Measurements from ENCODE around the gene ALK.
A peak's percentile ranks its signal among the peaks of the same experiment; 100 is the strongest.

ALK gene

GRCh38 chr2:29900971-29901633, 20.3 kb downstream of the ALK start:
- DNase-seq: no peak

DNA sequence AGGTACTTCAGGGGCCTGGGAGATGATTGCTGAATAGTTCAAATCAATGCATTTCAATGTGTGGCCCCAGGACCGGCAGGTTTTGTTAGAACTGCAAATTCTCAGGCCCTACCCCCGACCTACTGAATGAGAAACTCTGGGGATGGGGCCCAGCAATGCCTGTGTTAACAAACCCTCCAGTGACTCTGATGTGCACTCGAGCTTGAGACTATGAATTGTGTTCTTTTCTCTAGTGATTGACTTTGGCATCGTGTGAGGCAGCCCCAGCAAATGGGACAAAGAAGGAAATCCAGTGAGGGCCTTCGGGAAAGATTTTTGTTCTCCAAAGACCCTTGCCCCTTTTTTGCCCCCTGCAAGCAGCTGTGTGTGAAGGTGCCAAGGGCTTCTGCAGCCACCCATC, 22.4 kb downstream of the ALK start:
- no peak for DNase-seq

- DNase-seq: no peak
Observed at GRCh38 chr2:29894822-29895614, 26.4 kb downstream of the ALK start.

- no peak for DNase-seq
Observed at GRCh38 chr2:29892585-29893259, 28.7 kb downstream of the ALK start.

DNA sequence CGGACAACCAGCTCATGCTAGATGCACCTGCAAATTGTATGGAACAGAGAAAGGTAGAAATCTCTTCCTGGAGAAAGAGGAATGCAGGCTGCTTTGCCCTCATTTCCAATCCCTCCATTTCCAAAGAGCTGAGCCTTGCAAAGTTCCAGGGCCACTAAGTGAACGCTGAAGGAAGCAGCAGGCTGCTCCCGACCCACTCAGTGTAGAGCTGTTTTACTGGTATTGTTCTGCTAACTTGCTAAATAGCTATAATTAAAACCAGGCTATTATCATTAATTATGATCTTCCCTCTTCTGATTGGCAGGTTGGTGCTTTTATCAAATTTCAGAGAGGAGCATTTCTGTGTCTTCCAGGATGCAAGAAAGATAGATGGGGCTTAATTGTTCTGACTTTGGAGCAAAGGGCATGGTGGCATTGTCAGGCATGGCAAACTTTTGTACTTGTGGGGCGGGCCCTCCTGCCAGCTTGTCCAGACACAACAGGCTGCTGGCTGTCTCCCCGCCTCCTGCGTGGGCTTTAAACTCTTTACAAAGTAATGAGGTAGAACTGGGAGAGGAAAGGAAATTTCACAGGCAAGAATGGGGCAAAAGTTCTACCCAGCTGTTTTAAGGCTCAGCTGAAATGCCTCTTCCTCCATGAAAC, 40.2 kb downstream of the ALK start:
- DNase-seq: no peak

- no peak for DNase-seq
Observed at GRCh38 chr2:29880084-29880483, 41.3 kb downstream of the ALK start.

- no peak for DNase-seq
Observed at GRCh38 chr2:29879456-29879855, 41.9 kb downstream of the ALK start.

DNA sequence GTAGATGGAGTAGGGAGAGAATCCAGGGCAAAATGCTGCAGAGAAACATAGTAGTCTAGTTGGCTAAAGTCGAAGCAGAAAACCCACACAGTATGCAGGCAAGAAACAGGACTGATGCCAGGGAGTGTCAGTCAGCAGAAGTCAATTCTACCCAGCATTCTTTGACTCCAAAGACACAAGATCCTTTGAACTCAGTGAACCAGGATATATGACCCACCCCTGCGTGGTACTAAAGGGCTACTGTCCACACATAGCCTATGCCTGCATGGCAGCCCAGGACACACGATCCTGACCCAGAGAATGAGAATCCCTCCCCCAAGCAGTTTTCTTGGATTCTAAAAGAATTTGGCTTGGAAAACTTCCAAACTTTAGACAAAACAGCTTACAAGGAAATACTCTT, 42.5 kb downstream of the ALK start:
- no peak for DNase-seq

DNA sequence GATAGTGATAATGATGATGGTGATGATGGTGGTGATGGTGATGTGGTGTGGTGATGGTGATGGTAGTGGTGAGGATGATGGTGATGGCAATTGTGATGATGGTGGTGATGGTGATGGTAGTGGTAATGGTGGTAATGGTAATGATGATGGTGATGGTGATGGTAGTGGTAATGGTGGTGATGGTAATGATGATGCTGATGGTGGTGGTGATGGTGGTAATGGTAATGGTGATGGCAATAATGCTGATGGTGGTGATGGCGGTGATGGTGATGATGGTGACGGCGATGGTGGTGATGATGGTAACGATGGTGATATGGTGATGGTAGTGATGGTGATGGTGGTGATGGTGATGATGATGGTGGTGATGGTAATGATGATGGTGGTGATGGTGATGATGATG, 45.0 kb downstream of the ALK start:
- no peak for DNase-seq

DNA sequence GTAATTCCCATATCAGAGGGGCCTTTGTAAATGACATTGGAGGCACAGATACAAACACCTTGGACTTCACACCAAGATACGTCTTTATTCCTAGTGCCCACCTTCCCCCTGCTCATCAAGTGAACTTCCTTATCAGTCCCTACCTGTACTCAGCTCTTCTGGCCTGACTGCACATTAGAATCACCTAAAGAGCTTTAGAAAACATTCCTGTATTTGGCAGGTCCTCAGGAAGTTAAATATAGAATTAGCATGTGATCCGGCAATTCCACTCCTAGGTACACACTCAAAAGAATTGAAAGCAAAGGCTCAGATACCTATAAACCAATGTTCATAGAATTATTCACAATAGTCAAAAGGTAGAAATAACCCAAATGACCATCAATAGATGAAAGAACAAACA, 46.6 kb downstream of the ALK start:
- DNase-seq: no peak

DNA sequence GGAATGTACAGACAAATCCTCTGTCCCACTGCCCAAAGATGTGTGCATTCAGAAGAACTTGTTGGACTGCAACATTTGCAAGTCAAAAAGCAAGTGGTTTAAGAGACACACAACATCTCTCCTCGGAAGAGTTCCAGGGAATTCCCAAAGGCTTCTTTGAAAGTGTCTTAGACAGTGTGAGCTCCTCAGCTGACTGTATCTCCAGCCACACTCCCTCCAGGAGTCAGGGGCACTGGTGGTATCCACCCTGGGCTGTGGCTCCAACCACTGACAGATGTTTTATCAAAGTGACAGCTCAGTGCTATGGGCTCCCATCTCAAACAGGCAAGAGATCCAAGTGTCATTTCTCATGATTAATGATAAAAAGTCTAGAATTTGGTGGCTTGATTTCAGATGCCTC, 48.5 kb downstream of the ALK start:
- DNase-seq: no peak

GRCh38 chr2:29871541-29871940, 49.8 kb downstream of the ALK start:
- DNase-seq: no peak

DNA sequence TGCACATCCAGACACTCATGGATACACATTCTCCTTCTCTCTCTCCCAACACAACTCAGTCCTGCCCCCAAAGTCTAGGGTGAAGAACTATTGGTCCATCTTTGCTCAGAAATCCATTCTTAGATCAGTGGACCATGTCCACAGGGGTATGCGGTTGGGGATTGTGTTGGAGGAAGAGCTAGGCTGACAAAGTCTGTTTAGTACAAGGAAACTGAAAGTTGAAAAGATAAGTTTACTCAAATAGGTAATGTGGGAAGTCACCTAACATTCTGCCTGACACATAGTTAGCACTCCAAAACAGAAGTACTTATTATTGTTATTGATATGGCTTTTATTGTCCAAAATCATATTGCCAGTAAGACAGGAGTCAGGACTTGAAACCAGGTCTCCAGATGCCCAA, 55.9 kb downstream of the ALK start:
- no peak for DNase-seq

DNA sequence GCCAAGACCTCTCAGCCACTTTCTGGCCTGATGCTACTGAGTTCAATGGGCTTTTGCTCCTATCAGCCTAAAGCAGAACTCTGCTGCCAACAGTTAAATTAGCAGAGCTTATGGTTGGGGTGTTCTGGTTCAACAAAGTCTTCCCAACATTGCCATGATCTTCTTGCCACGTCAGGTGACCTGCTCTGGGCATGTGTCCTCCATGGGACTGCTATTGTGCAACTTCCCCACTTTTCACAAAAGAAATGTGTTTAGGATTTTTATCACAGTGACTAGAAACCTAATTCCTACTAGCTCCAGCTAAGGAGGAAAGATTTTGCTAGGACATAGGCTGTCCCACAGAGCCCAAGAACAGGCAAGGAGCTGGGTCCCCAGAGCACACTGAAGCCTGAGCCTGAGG, 56.4 kb downstream of the ALK start:
- no peak for DNase-seq

- DNase-seq: no peak
Observed at GRCh38 chr2:29855924-29856639, 65.3 kb downstream of the ALK start.

GRCh38 chr2:29850794-29851193, 70.6 kb downstream of the ALK start:
- DNase-seq: no peak

- no peak for DNase-seq
Observed at GRCh38 chr2:29848566-29849310, 72.6 kb downstream of the ALK start.

GRCh38 chr2:29847886-29848285, 73.5 kb downstream of the ALK start:
- DNase-seq: no peak

- DNase-seq: no peak
Observed at GRCh38 chr2:29844713-29845326, 76.6 kb downstream of the ALK start.

GRCh38 chr2:29841386-29842004, 79.9 kb downstream of the ALK start:
- peak in 1 of 2 donors; percentile 11 for DNase-seq

DNA sequence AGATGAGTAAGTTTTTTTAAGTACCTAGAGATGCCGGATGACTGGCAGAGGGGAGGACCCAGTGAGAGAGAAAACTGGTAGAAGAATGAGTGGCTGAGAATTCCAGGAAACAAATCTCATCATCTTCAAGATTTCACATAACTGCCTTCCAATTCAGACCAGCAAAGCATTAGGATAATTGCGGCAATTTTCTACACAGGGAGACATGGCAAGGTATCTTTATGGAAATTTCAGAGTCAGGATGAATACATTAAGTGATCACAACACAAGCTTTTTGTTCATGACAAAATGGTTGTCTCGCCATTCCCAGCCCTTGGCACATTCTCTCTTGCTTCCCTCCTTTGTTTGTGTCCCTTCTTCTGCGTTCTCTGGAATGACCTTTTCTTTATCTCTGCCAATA, 82.1 kb downstream of the ALK start:
- no peak for DNase-seq
